GM13976 (cell line): Measurements from ENCODE around the gene ASB7.

Source experiments
- DNase-seq: peaks from one replicate; pipeline ENCODE4 v3.0.0; 2012; ENCODE audit warnings: low spot score
- CTCF ChIP-seq: IDR thresholded peaks from 2 replicates; pipeline ENCODE4 v1.5.1; 2012; ENCODE audit warnings: borderline replicate concordance, mild to moderate bottlenecking; ENCODE audit not compliant: insufficient read depth; ENCODE audit errors: extremely low read depth, missing control alignments, control extremely low read depth
- in situ Hi-C: fragments of 300-500 bp; cut with MboI; formaldehyde crosslinking; loops from one replicate; pipeline ENCODE4 v1.12.0; 2022; ENCODE audit warnings: low sequenced_read_pairs, mixed read lengths, inconsistent platforms; ENCODE audit not compliant: unreplicated experiment

ASB7 gene

GRCh38 chr15:100566850-100567628, 35.4 kb upstream of the ASB7 start:
- in situ Hi-C loops: no loop called here
- no peak for DNase-seq
- TF ChIP-seq CTCF: no peak

- no peak for TF ChIP-seq CTCF
- in situ Hi-C loops: no loop called here
- no peak for DNase-seq
These were observed 33.0 kb upstream of the ASB7 start for GRCh38 chr15:100569391-100569790.

- DNase-seq: no peak
- in situ Hi-C loops: no loop called here
- TF ChIP-seq CTCF: no peak
These were observed 32.1 kb upstream of the ASB7 start for GRCh38 chr15:100570275-100570674.

- DNase-seq: peak; percentile 37
- TF ChIP-seq CTCF: no peak
- in situ Hi-C loops: no loop called here
These were observed 31.6 kb upstream of the ASB7 start for GRCh38 chr15:100570735-100571313.

GRCh38 chr15:100571592-100572167, 30.7 kb upstream of the ASB7 start:
- no peak for DNase-seq
- no peak for TF ChIP-seq CTCF
- in situ Hi-C loops: no loop called here

GRCh38 chr15:100572362-100572983, 29.9 kb upstream of the ASB7 start:
- DNase-seq: no peak
- TF ChIP-seq CTCF: no peak
- in situ Hi-C loops: no loop called here
